Kidney epithelial cell (primary cell): ENCODE results near the gene DNAH8. TPM values are rescaled to one million over a fixed set of nuclear protein-coding genes. Genes with fewer than 3 reads are reported as not detected.

Source experiments
- DNase-seq: peaks from one replicate; pipeline ENCODE4 v3.0.0-alpha.2; 2010; ENCODE audit warnings: low read depth
- H3K27me3 ChIP-seq: 2 replicates; pipeline ENCODE4 v1.6.0; 2011; ENCODE audit warnings: low read length; ENCODE audit not compliant: control insufficient read depth, insufficient read depth
- H3K36me3 ChIP-seq: 2 replicates; pipeline ENCODE4 v1.5.1; 2011; ENCODE audit warnings: low read length; ENCODE audit not compliant: control insufficient read depth, insufficient read depth
- H3K4me3 ChIP-seq: 2 replicates; pipeline ENCODE4 v1.5.1; 2011; ENCODE audit warnings: low read depth, mild to moderate bottlenecking, control low read depth, low read length
- total RNA-seq: library from RNA; depleted of rRNA; stranded (reverse); fragments of >200 nt; gene quantifications from 2 replicates; pipeline ENCODE4 v1.2.3, GENCODE V29; 2015
- TF ChIP-seq, protein P1 (sequence below): IDR thresholded peaks from 2 replicates; pipeline ENCODE4 v1.5.1; 2011; ENCODE audit warnings: mild to moderate bottlenecking, moderate library complexity, low read length, control low read depth, inconsistent platforms; ENCODE audit not compliant: insufficient read depth, poor library complexity, severe bottlenecking

Gene DNAH8
- total RNA-seq, 1 donor from 2014 or later = not detected

DNA sequence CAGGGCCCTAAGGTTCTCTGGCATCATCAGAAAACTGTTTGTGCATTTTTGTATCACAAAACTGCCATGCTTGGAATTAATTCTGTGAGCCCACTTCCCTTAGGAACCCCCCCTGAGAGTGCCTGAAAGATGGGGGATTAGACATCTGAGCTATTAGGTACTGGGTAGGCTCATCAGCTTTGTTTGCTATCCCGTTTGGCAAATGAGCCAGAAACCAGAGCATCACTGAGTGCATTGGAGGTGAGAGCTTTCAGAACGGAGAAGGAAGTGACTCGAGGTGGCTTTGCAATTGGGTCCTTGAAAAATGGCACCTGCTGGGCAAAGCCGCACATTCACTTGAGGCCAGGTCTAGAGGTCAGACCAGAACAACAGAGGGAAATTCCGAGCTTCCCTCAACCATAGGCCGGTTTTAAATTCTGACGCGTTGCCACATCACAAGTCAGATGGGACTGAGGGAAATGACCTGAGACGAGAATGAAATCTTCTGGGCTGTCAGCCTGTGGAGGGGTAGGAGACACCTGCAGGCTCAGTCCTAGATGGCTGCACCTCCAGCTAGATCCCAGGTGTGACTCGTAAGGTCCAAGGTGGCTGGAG is 325.1 kb downstream of the DNAH8 start:
- no peak for DNase-seq
- H3K4me3 ChIP-seq = no peak overlapping the region
- TF ChIP-seq, protein P1, sequence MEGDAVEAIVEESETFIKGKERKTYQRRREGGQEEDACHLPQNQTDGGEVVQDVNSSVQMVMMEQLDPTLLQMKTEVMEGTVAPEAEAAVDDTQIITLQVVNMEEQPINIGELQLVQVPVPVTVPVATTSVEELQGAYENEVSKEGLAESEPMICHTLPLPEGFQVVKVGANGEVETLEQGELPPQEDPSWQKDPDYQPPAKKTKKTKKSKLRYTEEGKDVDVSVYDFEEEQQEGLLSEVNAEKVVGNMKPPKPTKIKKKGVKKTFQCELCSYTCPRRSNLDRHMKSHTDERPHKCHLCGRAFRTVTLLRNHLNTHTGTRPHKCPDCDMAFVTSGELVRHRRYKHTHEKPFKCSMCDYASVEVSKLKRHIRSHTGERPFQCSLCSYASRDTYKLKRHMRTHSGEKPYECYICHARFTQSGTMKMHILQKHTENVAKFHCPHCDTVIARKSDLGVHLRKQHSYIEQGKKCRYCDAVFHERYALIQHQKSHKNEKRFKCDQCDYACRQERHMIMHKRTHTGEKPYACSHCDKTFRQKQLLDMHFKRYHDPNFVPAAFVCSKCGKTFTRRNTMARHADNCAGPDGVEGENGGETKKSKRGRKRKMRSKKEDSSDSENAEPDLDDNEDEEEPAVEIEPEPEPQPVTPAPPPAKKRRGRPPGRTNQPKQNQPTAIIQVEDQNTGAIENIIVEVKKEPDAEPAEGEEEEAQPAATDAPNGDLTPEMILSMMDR = no peak
- H3K27me3 ChIP-seq = peaks cover 14% of the 10 kb centered on the region
- H3K36me3 ChIP-seq = no peaks in the 10 kb centered on the region

GRCh38 chr6:39041072-39041471 is 326.0 kb downstream of the DNAH8 start:
- no peaks in the 10 kb centered on the region for H3K36me3 ChIP-seq
- DNase-seq = no peak
- TF ChIP-seq, protein P1 = no peak
- H3K27me3 ChIP-seq = peaks cover 11% of the 10 kb centered on the region
- no peak overlapping the region for H3K4me3 ChIP-seq

DNA sequence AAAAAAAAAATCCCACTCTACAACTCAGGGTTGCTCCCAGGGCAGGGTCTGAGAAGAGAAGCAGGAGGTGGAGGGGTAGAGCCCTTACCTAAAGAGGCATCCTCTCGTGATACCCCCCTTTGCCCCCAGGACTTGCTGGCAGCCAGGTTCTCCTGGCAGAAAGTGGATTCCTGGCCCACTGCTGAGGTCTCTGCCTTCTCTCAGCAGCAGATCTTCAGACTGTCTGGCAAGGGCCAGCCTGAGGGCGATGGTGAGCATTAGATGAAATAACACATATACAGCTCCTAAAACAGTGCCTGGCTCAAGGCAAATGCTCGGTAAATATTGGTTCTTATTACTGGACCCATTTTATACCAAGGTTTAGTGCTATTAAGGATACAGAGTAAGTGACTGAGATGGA is 328.7 kb downstream of the DNAH8 start:
- Histone ChIP-seq H3K4me3 (no peak overlapping the region), H3K36me3 (no peaks in the 10 kb centered on the region), H3K27me3 (peaks cover 27% of the 10 kb centered on the region)
- TF ChIP-seq, protein P1 = no peak
- DNase-seq = no peak

DNA sequence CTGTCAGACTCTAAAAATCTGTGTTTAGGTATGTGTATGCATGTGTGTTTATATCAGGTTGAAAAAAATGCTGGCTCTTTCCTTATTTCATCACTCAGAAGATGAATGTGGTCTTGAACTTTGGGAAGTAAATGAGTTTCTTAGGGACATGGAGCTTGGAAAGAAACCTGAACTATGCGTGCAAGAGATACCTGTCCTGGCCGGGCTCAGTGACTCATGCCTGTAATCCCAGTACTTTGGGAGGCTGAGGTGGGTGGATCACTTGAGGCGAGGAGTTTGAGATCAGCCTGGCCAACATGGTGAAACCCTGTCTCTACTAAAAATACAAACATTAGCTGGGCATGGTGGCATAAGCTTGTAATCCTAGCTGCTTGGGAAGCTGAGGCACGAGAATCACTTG is 329.1 kb downstream of the DNAH8 start:
- Histone ChIP-seq H3K27me3 (peaks cover 31% of the 10 kb centered on the region), H3K36me3 (no peaks in the 10 kb centered on the region), H3K4me3 (no peak overlapping the region)
- DNase-seq = no peak
- TF ChIP-seq, protein P1 = no peak

DNA sequence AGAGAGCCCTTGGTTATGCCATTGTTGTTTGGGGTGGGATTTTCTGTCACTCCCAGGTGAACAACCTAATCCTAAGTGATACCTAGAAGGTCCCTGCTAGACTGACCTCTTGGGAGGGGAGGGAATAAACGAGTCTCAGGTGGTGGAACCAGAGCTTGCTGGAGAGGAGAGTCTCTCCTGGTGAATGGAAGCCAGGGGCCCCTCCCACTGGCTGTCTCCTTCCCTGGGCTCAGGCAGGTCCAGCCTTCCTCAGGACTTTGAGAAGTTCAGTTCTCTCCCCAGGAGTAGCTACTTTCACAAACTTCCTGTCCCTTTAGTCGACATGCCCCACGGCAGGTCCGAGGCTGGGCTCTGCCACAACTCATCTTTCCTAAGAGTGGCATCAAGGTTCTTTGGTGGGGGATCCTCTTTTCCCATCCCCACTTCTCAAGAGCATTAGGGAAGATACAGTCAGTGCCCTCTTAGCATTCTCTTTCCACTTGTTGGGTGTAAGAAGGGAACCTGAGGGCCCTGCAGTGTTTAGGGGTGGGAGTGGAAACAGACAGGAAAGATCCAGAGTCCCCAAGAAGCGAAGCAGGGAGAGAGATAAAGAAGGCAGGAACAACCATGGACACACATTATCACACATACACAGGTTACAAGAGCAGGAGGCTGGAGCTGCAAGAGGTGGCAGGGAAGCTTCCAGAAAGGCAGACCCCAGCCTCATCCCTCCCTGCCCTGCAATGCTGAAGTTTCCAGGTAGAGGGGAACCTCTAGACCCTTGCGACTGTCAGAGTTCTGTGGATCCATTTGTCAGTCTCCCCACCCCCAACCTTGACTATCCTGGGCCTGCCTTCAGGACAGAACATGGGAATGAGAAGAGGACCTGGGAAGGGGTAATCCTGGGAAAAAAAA is 332.6 kb downstream of the DNAH8 start:
- Histone ChIP-seq H3K27me3 (peaks cover 35% of the 10 kb centered on the region), H3K4me3 (no peak overlapping the region), H3K36me3 (no peaks in the 10 kb centered on the region)
- DNase-seq = no peak
- TF ChIP-seq, protein P1 = no peak
